Measurements from ENCODE around the gene FBN1. TPM values are rescaled to one million over a fixed set of nuclear protein-coding genes. Genes with fewer than 3 reads are reported as not detected.

The FBN1 gene
- total and polyA plus RNA-seq, 2 of the 13 experiments (the other 11 are each of a cell fraction or from before 2014, with no cell fraction given): 1.5 to 3.0 TPM

DNA sequence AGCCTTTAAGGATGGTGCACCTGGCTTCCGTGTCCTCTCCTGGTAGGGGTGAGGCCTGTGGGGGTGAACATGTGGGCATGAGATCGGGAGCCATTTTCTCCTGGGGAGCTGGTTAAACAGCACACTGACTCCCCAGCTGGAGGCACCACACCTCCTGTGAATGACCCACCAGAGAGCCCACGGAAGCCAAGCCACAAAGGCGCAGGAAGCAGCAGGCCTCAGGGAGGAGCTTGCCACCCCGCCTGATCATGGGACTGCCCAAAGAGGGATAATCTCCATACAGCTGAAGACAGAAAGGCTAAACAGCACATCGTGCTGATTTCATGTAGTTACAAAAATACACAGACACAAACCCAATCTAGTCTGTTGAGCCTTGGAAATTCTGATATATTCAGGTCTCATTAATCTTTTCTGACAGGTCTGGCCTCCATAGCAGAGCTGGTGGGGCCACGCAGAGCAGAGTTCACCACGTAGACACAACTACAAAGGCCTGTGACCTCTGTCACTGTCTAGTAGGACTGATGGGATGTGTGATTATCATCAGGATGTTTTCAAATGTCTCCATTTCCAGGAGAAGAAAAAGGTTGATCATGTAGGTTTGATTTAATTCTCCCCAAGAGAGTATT is 239.1 kb downstream of the FBN1 start (continued):
- peak; percentile 92; the same call in 1 of the 2 replicates for TF ChIP-seq MEIS2 (CRISPR knock-in tag; IDR thresholded peaks at IDR 0.05)
- TF ChIP-seq SAP130 (CRISPR knock-in tag; IDR thresholded peaks at IDR 0.05; ENCODE audit: low read depth): 0 out of 2 replicates have a peak, but pooled peaks have one; percentile 13
- TF ChIP-seq ZNF879 (CRISPR knock-in tag; IDR thresholded peaks at IDR 0.05): no peak
- peak; percentile 24 for TF ChIP-seq ZFX (CRISPR knock-in tag; IDR thresholded peaks at IDR 0.05; ENCODE audit: low read depth)

DNA sequence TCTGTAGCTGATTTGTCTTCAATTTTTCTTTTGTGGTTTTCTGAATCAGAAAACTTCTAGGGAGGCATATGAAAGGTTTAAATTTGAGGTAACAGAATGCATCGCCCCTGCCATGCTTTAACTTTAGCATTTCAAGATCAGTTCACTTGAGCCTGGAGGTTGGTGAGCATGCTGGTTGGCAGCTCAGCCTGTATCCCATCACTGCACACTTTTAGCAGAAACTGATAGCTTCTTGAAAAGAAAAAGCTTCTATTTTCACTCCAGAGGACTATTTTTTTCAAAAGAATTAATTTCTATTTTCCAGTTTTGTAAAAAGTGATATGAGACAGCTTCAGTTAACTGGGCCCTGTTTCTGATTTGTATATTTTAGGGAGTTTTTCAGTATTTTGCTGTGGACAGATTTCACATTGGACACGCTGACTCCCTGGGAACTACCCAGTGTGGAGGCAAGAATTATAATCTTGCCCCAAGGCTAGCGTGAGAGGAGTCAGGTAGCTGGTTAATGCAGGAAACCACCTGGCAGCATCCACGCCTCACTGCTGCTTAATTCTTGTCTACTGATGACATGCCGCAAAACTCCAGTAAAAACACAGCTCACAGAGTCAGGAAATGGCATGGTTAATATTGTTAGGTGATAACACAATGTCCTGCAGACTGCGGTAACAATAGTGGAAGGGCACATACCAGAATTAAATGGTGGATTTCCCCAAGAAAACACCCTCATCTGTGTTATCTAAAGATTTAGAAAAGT is 242.9 kb downstream of the FBN1 start:
- no TSS peak for BruUV-seq (replicated peaks)
- H3K4me2 ChIP-seq (ENCODE audit: low read depth, low read length): no peak overlapping the region
- TF ChIP-seq, protein P1, sequence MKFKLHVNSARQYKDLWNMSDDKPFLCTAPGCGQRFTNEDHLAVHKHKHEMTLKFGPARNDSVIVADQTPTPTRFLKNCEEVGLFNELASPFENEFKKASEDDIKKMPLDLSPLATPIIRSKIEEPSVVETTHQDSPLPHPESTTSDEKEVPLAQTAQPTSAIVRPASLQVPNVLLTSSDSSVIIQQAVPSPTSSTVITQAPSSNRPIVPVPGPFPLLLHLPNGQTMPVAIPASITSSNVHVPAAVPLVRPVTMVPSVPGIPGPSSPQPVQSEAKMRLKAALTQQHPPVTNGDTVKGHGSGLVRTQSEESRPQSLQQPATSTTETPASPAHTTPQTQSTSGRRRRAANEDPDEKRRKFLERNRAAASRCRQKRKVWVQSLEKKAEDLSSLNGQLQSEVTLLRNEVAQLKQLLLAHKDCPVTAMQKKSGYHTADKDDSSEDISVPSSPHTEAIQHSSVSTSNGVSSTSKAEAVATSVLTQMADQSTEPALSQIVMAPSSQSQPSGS (CRISPR knock-in tag; IDR thresholded peaks at IDR 0.05): no peak
- TF ChIP-seq PAXIP1 (CRISPR knock-in tag; conservative IDR thresholded peaks at IDR 0.05): no peak
- TF ChIP-seq AKAP8 (CRISPR knock-in tag; IDR thresholded peaks at IDR 0.05): no peak
- TF ChIP-seq ZNF432 (CRISPR knock-in tag; IDR thresholded peaks at IDR 0.05; ENCODE audit: borderline replicate concordance): no peak
- TF ChIP-seq, protein P2, sequence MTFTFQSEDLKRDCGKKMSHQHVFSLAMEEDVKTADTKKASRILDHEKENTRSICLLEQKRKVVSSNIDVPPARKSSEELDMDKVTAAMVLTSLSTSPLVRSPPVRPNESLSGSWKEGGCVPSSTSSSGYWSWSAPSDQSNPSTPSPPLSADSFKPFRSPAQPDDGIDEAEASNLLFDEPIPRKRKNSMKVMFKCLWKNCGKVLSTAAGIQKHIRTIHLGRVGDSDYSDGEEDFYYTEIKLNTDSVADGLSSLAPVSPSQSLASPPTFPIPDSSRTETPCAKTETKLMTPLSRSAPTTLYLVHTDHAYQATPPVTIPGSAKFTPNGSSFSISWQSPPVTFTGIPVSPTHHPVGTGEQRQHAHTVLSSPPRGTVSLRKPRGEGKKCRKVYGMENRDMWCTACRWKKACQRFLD (CRISPR knock-in tag; IDR thresholded peaks at IDR 0.05; ENCODE audit: borderline replicate concordance): no peak
- no peak for TF ChIP-seq ZNF782 (CRISPR knock-in tag; IDR thresholded peaks at IDR 0.05; ENCODE audit: borderline replicate concordance)
- no peak for TF ChIP-seq RELA (CRISPR knock-in tag; IDR thresholded peaks at IDR 0.05)

More for the DNA sequence above, 242.9 kb downstream of the FBN1 start:
- DNase-seq (ENCODE audit: low spot score) (no peak), FAIRE-seq (no peak), ATAC-seq (no peak)
- POLR2A ChIA-PET: no interaction called here
- CTCF ChIA-PET (ENCODE audit: low intra/inter-chr PET ratio, low total read pairs): no interaction called here
- WGBS (ENCODE audit: low lambda C conversion rate): 55% methylated on average over 6 of the region's 6 CpGs
- no peaks in the 10 kb centered on the region for H3K36me3 ChIP-seq (replicated peaks in 1 of 2; ENCODE audit: control insufficient read depth in 1 of 2, insufficient read depth in 2 of 2, low read length in 2 of 2)
- in situ Hi-C loops (cut with HindIII; ENCODE audit: extremely low pct_ligation_motif_present, low pct_unique_long_range_greater_than_20kb): no loop called here
- peaks cover 18% of the 10 kb centered on the region for H3K4me1 ChIP-seq (ENCODE audit: insufficient read depth, low read length)
- no peaks in the 10 kb centered on the region for H3K79me2 ChIP-seq (ENCODE audit: insufficient read depth, low read length)
- no peak overlapping the region for H3K4me3 ChIP-seq (replicated peaks in 1 of 3; ENCODE audit: insufficient read depth in 1 of 3, low read depth in 2 of 3, low read length in 3 of 3)
- H3K27ac ChIP-seq (ENCODE audit: extremely low read length, insufficient read depth, low read length): no peak overlapping the region
- no peaks in the 10 kb centered on the region for H3K9me3 ChIP-seq (ENCODE audit: low read length)
- no peak overlapping the region for H2AFZ ChIP-seq (ENCODE audit: low read length)
- H4K20me1 ChIP-seq (ENCODE audit: insufficient read depth, low read length): no peaks in the 10 kb centered on the region
- H3K9ac ChIP-seq (ENCODE audit: insufficient read depth, low read depth, low read length): no peak overlapping the region
- intact Hi-C loops (cut with micrococcal nuclease; ENCODE audit: unreplicated experiment): no loop called here
- no peaks in the 10 kb centered on the region for H3K27me3 ChIP-seq (ENCODE audit: control insufficient read depth in 1 of 2, insufficient read depth in 2 of 2, low read length in 2 of 2)
